ENCODE measurements around the gene LZTR1. TPM values are rescaled to one million over a fixed set of nuclear protein-coding genes. Genes with fewer than 3 reads are reported as not detected.

The LZTR1 gene
- total RNA-seq, 1 experiment from 2014 or later = 40.2 TPM

DNA sequence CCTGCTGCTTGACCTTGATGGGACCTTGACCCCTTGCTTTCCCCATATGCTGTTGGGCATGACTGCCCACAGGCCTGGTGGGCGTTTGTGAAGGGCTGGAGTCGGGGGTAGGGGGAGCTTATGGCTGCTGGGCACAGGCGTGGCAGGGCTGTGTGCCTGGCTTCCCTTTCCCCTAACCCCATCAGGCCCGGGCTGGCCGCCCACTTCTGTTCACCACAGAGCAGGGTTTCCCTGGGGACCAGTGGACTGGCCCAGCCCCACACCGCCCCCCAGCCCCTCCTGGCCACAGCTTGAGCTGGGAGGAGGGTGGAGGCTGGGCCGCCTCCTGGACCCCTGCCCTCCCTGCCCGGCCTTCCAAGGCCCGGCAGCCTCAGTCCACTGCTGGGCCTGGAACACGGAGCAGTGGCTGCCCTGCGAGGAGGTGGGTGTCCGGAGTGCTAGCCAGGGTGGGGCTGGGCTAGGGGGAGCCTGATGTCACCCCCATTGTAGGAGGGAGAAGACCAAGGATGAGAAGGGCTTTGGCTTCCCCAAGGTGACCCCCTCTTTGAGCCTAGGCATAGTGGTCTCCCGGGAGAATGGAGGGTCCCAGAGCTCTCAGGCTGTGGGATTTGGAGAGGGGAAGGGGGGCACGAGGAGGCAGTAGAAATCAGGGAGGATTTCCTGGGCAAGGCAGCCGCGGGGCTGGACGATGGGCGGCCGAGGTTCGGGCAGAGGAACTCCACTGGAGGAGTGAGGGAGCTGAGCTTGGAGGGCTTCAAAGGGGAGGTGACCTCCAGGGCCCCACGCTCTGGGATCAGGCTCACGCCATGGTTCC, 15.0 kb upstream of the LZTR1 start, which contains the start of gene AIFM3:
AIFM3 (plus strand) TSS at position 373 of the 814 bp plus-strand sequence. CDS start 690 bp downstream, outside the sequence.
- Histone ChIP-seq H3K36me3 (ENCODE audit: control insufficient read depth, insufficient read depth, low read length) (no peaks in the 10 kb centered on the region), H3K4me1 (ENCODE audit: control insufficient read depth, insufficient read depth, low read length) (peaks cover 3% of the 10 kb centered on the region; the same call in 1 of the 2 replicates), H3K27ac (ENCODE audit: low read length) (no peak within 1 kb of the TSS), H3K27me3 (ENCODE audit: control insufficient read depth, insufficient read depth, low read length) (no peaks in the 10 kb centered on the region), H3K4me3 (ENCODE audit: low read depth in 2 of 2, low read length in 2 of 2) (no peak within 1 kb of the TSS), H3K9me3 (ENCODE audit: control insufficient read depth, insufficient read depth, low read depth, low read length) (no peaks in the 10 kb centered on the region)
- BruUV-seq (replicated peaks) = no TSS peak
- no peak for ATAC-seq
- ChIA-PET POLR2A (no interaction called here), CTCF (no interaction called here)
- DNase-seq (ENCODE audit: low read depth, low spot score) = no peak
- intact Hi-C loops (cut with micrococcal nuclease; ENCODE audit: unreplicated experiment) (no loop called here), in situ Hi-C loops (cut with HindIII; ENCODE audit: low pct_unique_long_range_greater_than_20kb, low sequenced_read_pairs) (no loop called here)
- TF ChIP-seq, protein P1, sequence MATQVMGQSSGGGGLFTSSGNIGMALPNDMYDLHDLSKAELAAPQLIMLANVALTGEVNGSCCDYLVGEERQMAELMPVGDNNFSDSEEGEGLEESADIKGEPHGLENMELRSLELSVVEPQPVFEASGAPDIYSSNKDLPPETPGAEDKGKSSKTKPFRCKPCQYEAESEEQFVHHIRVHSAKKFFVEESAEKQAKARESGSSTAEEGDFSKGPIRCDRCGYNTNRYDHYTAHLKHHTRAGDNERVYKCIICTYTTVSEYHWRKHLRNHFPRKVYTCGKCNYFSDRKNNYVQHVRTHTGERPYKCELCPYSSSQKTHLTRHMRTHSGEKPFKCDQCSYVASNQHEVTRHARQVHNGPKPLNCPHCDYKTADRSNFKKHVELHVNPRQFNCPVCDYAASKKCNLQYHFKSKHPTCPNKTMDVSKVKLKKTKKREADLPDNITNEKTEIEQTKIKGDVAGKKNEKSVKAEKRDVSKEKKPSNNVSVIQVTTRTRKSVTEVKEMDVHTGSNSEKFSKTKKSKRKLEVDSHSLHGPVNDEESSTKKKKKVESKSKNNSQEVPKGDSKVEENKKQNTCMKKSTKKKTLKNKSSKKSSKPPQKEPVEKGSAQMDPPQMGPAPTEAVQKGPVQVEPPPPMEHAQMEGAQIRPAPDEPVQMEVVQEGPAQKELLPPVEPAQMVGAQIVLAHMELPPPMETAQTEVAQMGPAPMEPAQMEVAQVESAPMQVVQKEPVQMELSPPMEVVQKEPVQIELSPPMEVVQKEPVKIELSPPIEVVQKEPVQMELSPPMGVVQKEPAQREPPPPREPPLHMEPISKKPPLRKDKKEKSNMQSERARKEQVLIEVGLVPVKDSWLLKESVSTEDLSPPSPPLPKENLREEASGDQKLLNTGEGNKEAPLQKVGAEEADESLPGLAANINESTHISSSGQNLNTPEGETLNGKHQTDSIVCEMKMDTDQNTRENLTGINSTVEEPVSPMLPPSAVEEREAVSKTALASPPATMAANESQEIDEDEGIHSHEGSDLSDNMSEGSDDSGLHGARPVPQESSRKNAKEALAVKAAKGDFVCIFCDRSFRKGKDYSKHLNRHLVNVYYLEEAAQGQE (IDR thresholded peaks at IDR 0.05; ENCODE audit: insufficient read depth in 1 of 2, low read depth in 2 of 2, low read length in 1 of 2) = no peak
- TF ChIP-seq, protein P2, sequence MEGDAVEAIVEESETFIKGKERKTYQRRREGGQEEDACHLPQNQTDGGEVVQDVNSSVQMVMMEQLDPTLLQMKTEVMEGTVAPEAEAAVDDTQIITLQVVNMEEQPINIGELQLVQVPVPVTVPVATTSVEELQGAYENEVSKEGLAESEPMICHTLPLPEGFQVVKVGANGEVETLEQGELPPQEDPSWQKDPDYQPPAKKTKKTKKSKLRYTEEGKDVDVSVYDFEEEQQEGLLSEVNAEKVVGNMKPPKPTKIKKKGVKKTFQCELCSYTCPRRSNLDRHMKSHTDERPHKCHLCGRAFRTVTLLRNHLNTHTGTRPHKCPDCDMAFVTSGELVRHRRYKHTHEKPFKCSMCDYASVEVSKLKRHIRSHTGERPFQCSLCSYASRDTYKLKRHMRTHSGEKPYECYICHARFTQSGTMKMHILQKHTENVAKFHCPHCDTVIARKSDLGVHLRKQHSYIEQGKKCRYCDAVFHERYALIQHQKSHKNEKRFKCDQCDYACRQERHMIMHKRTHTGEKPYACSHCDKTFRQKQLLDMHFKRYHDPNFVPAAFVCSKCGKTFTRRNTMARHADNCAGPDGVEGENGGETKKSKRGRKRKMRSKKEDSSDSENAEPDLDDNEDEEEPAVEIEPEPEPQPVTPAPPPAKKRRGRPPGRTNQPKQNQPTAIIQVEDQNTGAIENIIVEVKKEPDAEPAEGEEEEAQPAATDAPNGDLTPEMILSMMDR (IDR thresholded peaks at IDR 0.05) = no peak
- TF ChIP-seq SIN3A (IDR thresholded peaks at IDR 0.05; ENCODE audit: borderline replicate concordance, insufficient read depth, low read depth, low read length) (no peak), POLR2AphosphoS5 (IDR thresholded peaks at IDR 0.05; ENCODE audit: low read depth, low read length) (no peak), TCF7L2 (IDR thresholded peaks at IDR 0.05; ENCODE audit: low read depth, low read length) (no peak)

DNA sequence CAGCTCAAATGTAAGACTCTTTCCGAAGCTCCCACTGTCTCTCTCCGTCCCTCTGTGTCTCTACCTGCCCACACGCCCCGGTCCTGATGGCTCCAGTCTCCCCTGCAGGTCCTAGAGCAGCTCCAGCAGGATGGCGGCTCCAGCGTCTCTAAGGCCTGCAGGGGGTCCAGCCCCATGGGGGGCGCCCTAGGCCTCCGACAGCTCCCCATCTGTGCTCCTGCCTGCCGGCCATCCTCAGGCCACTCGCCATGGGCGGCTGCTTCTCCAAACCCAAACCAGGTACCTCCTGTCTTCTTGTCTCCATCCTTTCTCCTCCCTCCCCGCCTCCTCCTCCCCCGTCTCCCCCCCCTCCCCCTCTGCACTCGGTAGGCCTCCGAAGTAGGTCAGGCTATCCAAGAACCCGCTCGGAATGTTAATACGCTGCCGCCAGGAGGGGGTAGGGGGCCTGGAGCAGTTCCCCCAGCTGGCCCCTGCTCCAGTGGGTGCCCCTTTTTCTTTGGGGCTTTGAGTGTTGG, 14.3 kb upstream of the LZTR1 start:
- Histone ChIP-seq H3K4me1 (ENCODE audit: control insufficient read depth, insufficient read depth, low read length) (peaks cover 3% of the 10 kb centered on the region; the same call in 1 of the 2 replicates), H3K9me3 (ENCODE audit: control insufficient read depth, insufficient read depth, low read depth, low read length) (no peaks in the 10 kb centered on the region), H3K27me3 (ENCODE audit: control insufficient read depth, insufficient read depth, low read length) (no peaks in the 10 kb centered on the region), H3K4me3 (ENCODE audit: low read depth in 2 of 2, low read length in 2 of 2) (no peak overlapping the region), H3K36me3 (ENCODE audit: control insufficient read depth, insufficient read depth, low read length) (no peaks in the 10 kb centered on the region), H3K27ac (ENCODE audit: low read length) (no peak overlapping the region)
- in situ Hi-C loops (cut with HindIII; ENCODE audit: low pct_unique_long_range_greater_than_20kb, low sequenced_read_pairs) (no loop called here), intact Hi-C loops (cut with micrococcal nuclease; ENCODE audit: unreplicated experiment) (no loop called here)
- CTCF ChIA-PET = no interaction called here
- POLR2A ChIA-PET = no interaction called here
- BruUV-seq (replicated peaks) = no TSS peak
- no peak for TF ChIP-seq SIN3A (IDR thresholded peaks at IDR 0.05; ENCODE audit: borderline replicate concordance, insufficient read depth, low read depth, low read length)
- TF ChIP-seq, protein P2 (IDR thresholded peaks at IDR 0.05) = no peak
- no peak for TF ChIP-seq TCF7L2 (IDR thresholded peaks at IDR 0.05; ENCODE audit: low read depth, low read length)
- TF ChIP-seq, protein P1 (IDR thresholded peaks at IDR 0.05; ENCODE audit: insufficient read depth in 1 of 2, low read depth in 2 of 2, low read length in 1 of 2) = no peak
- no peak for TF ChIP-seq POLR2AphosphoS5 (IDR thresholded peaks at IDR 0.05; ENCODE audit: low read depth, low read length)
- ATAC-seq = no peak
- no peak for DNase-seq (ENCODE audit: low read depth, low spot score)

Data from Panc1 (cell line).